GM19025 (cell line): ENCODE results near the gene MAP2.

ENCODE experiments used
- ATAC-seq: cut with Tn5 transposase; IDR thresholded peaks from one replicate; pipeline ENCODE4 v1.9.1; 2021; ENCODE audit warnings: mild to moderate bottlenecking, low read depth, moderate library complexity; ENCODE audit not compliant: unreplicated experiment

MAP2 gene

GRCh38 chr2:209636076-209636475 lies 212.2 kb downstream of the MAP2 start:
- no peak for ATAC-seq

- no peak for ATAC-seq
Measured at GRCh38 chr2:209637293-209637692, 213.4 kb downstream of the MAP2 start.

GRCh38 chr2:209638346-209638745 lies 214.5 kb downstream of the MAP2 start:
- no peak for ATAC-seq

- ATAC-seq: no peak
Measured at GRCh38 chr2:209640358-209640757, 216.5 kb downstream of the MAP2 start.

- no peak for ATAC-seq
Measured at GRCh38 chr2:209642146-209642820, 218.4 kb downstream of the MAP2 start.

GRCh38 chr2:209644842-209645241 lies 221.0 kb downstream of the MAP2 start:
- no peak for ATAC-seq

GRCh38 chr2:209648714-209649113 lies 224.9 kb downstream of the MAP2 start:
- no peak for ATAC-seq

GRCh38 chr2:209653134-209653533 lies 229.3 kb downstream of the MAP2 start:
- ATAC-seq: no peak

GRCh38 chr2:209661286-209661894 lies 237.5 kb downstream of the MAP2 start:
- no peak for ATAC-seq

- ATAC-seq: no peak
Measured at GRCh38 chr2:209662021-209662420, 238.2 kb downstream of the MAP2 start.

GRCh38 chr2:209663139-209663538 lies 239.3 kb downstream of the MAP2 start:
- ATAC-seq: no peak

GRCh38 chr2:209663656-209664055 lies 239.8 kb downstream of the MAP2 start:
- no peak for ATAC-seq

- ATAC-seq: no peak
Measured at GRCh38 chr2:209666296-209666695, 242.4 kb downstream of the MAP2 start.

- ATAC-seq: no peak
Measured at GRCh38 chr2:209671020-209671680, 247.3 kb downstream of the MAP2 start.

GRCh38 chr2:209673811-209674210 lies 250.0 kb downstream of the MAP2 start:
- no peak for ATAC-seq

GRCh38 chr2:209680596-209680995 lies 256.7 kb downstream of the MAP2 start:
- no peak for ATAC-seq

- no peak for ATAC-seq
Measured at GRCh38 chr2:209681201-209681735, 257.4 kb downstream of the MAP2 start.

- no peak for ATAC-seq
Measured at GRCh38 chr2:209682646-209683045, 258.8 kb downstream of the MAP2 start.

- no peak for ATAC-seq
Measured at GRCh38 chr2:209685340-209685739, 261.5 kb downstream of the MAP2 start.

- no peak for ATAC-seq
Measured at GRCh38 chr2:209685963-209686362, 262.1 kb downstream of the MAP2 start.

- ATAC-seq: no peak
Measured at GRCh38 chr2:209686448-209686847, 262.6 kb downstream of the MAP2 start.
